ENCODE data around the gene VPS4A.
"Not testable (repeated sequence)": the region's sequence is repeated elsewhere in the genome, so short reads cannot be mapped to it uniquely, and the experiment has no call there.

VPS4A gene

DNA sequence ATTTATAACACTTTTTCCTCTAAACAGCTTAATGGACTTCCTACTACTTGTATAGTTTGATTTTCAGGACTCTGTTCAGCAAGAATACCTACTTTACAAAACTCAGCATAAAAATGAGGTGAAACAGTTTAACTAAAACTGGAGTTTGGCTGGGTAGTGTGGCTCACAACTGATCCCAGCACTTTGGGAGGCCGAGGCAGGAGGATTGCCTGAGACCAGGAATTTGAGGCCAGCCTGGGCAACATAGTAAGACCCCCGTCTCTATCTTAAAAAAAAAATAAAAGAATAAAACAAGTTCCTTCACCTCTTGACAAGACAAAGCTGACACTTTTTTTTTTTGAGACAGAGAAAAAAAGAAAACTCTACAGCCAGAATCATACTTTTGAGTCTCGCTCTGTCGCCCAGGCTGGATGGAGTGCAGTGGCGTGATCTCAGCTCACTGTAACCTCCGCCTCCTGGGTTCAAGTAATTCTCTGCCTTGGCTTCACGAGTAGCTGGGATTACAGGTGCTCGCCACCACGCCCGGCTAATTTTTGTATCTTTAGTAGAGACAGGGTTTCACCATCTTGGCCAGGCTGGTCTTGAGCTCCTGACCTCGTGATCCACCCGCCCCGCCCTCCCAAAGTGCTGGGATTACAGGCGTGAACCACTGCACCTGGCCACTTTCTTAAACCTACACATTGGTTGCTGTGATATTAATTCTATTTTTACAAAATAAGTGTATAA, 16.6 kb downstream of the VPS4A start:
- no peak for DNase-seq (ENCODE audit: low read depth)

DNA sequence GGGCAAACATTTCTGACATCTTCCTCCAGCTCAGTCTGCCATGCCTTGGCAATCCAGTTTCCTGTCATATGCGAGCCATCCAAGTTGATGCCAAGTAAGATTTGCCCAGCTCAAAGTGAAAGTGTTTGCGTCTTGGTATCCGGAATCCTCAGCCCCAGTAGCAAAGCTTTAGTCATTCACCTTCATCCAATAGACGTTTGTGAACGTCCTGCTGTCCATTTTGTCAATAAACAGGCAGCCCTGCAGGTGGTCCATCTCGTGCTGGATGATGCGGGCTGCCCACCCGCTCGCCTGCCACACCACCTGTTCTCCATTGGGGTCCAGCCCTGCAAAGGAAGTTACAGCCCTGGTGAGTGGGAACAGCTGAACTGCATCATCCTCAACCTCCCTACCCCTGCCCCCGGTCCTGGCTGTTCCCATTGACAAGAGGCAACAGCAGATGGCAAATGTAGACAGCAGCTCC, 17.7 kb downstream of the VPS4A start:
- DNase-seq (ENCODE audit: low read depth): no peak

DNA sequence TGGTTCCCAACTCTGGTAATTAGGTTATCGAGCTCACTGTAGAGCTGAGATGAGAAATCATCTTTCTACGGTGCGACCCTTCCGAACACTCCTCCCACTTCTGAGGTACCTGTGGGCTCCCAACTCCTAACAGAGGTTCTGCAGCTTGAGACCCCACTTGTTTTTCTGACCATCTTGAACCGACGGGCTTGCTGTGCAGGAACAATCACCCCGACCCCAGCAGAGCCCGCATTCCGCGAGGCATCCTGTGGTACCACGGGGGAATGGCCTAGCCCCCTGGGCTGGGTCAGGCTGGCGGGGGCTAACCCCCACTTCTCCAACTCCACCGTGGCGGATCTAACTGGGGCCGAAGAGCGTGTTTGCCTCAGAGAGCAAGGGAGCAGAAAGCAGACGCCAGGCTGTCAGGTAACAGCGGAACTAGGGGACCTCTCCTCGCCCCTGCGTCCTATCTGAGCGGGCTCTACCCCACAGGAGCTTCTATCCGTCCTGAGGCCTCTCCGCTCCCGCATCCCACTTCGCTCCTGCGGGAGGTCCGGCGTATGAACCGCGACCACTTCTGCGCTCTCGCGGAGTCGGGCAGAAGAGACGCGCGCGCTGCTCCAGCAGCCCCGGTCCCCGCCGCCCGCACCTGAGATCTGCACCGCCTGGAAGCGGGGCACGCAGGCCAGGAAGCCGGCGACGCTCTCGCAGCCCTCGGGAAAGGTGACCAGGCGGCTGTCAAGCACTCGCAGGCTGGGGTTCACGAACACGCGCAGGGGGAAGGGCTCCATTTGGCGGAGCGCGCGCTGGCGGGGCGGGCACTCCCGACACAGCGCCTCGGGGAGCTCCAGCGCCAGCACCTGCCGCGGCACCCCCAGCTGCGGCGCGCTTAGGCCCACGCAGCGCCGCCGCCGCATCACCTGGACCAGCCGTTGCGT, 18.5 kb downstream of the VPS4A start:
- no peak for DNase-seq (ENCODE audit: low read depth)

DNA sequence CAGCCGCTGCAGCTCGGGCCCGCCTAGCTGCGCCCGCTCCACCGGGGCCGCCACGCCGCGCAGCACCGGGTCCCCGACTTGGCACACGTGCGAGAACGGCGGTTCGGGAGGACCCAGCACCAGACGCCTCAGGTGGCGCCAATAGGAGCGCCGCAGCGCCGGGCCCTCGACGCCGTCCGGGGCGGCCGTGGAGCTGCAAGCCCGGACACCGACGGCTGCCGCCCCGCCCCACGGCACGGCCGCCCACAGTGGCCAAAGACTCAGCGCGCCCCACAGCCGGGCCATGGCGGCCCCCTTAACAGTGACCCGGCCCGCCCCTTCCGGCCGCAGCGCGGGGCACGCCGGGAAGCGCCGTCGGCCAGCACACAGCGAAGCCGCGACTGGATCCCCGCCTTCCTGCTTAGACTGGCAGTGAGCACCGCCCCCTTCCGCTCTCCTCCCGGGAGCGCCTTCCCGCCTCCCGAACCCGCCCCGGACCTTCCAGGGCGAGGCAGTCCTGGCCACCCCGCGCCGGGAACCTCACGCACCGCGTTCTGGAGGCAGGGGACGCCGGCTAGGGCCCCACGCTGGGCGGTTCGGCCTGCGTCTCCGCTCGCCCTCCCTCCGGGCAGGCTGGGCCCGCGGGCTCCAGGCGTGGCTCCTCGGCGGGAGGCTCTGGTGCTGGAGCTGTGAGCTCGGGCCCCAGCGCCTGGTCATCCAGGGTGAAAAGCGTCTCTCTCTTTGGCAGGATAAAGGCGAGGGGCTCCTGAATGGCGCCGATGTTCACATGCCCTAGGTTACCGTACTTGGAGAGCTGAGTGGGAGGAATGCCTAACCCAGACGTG, 19.3 kb downstream of the VPS4A start, which contains the start of gene PDF:
PDF (minus strand) TSS at position 303 of the 824 bp plus-strand sequence; CDS start at position 285, 18 bp downstream.
- DNase-seq (ENCODE audit: low read depth): peak; percentile 84

DNA sequence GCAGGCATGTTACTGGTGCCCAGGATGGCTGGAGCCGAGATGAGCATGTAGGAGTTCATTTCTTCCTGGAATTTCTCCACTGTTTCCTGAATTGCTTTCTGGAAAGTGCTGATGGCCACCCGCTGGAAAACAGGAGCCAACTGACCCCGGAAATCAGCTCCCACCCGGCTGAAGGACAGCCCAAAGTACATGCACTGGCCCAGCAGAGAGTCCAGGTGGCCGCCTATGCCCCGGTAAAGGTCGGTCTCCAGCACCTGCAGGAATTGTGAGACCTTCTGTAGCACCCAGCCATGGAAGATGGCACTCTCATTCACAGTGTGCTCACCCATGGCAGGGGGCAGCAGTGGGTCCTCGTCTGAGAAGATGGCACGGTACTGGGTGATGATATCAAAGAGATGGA, 23.5 kb downstream of the VPS4A start:
- DNase-seq (ENCODE audit: low read depth): no peak

DNA sequence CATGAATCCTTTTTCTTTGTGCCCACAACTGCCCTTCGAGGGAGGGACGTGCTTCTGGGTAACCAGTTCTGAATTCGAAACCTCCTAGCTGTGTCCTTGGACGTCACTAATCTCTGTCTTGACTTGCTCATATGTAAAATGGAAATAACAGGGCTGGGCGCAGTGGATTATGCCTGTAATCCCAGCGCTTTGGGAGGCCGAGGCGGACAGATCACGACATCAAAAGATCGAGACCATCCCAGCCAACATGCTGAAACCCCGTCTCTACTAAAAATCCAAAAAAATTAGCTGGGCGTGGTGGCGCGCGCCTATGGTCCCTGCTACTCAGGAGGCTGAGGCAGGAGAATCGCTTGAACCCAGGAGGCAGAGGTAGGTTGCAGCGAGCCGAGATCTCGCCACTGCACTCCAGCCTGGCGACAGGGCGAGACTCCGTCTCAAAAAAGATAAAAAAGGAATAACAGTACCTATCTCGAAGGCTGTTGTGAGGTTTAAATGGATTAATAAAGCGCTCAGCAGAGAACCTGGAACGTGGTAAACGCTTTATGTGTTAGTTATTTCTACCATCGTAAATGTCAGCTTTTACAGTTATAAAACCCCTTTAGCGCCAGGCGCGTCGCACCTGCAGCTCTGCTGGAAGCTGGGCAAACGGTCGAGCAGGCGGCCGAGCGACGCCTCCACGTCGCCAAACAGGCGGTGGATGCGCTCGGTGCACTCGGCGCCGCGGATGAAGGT, 27.6 kb downstream of the VPS4A start:
- DNase-seq (ENCODE audit: low read depth): no peak

DNA sequence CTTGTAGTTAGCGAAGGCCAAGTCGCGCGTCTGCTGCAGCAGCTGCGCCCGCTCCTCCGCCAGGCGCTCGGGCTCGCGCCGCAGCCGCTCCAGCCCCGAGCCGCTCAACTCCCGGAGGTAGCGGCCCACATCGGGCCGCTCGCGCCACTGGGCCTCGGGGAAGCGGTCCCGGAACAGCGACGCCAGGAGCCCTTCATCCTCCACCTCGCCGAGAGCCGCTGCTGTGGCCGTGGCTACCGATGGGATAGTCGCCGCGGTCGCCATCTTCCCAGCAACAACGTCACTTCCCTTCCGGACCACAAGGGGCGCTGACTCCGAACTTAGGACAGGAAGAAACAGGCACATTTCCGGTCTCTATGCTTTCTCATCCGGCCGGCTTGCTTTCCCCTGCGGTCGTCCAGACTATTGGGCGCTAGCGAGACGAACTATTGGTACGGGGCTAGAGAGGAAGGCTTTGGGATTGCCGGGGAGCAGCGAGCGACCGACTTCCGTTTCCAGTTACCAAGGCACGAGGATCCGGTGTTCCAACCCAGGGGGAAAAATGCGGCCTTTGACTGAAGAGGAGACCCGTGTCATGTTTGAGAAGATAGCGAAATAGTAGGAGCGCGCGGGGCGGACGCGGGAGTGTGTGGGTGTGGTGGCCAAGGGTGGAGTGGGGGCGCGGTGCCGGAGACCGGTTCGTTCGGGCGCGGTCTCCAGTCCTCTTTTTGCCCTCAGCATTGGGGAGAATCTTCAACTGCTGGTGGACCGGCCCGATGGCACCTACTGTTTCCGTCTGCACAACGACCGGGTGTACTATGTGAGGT, 28.3 kb downstream of the VPS4A start, which contains the start of the genes COG8 and NIP7:
COG8 (minus strand) TSS at position 276 of the 806 bp plus-strand sequence; CDS start at position 264, 12 bp downstream.
NIP7 (plus strand) TSS at position 484 of the 806 bp plus-strand sequence; CDS start at position 542, 58 bp downstream.
- peak; percentile 89 for DNase-seq (ENCODE audit: low read depth)

DNA sequence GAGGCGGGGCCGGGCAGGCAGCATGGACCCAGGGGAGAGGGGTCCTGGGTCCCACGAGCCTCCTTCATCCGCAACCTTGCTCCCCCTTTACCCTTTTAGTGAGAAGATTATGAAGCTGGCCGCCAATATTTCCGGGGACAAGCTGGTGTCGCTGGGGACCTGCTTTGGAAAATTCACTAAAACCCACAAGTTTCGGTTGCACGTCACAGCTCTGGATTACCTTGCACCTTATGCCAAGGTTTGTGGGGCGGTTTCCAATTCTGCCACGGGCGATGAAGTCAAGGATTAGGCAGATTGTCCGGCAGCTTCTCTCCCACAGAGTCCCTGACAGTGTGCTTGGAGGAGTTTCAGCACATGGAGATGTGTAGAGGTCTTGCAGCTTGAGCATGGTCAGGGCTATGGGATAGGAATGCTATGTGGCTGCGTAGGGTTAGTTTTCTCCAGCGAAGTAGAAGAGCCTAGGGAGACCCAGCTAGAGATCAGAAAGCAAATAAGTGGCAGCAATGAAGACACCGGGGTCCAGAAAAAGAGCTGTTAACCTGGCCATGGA, 29.0 kb downstream of the VPS4A start:
- DNase-seq (ENCODE audit: low read depth): no peak

DNA sequence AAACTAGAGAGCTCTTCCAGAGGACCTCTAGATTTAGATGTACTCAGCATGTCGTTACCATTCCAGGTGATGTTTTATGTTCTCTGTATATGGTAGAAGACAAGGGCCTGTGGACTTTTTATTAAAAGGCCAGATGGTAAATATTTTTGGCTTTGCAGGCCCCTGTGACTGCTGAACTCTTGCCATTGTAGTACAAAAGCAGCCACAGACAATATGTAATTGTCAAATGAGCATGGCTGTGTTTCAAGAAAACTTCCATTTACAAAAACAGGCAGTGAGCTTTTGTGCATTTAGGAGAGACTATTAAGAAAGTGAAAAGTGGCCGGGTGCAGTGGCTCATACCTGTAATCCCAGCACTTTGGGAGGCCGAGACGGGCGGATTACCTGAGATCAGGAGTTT, 33.0 kb downstream of the VPS4A start:
- no peak for DNase-seq (ENCODE audit: low read depth)

DNA sequence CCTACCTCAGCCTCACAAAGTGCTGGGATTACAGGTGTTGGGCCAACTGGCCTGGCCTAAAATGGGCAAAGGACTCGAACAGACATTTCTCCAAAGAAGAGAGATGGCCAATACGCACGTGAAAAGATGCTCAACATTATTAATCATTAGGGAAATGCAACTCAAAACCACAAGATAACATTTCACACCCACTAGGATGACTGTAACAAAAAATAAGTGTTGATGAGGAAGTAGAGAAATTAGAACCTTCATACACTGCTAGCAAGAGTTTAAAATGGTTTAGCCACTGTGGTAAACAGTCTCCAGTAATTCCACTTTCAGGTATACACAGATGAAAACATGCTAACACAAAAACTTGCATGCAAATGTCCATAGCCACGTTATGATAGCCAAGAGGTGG, 34.8 kb downstream of the VPS4A start:
- no peak for DNase-seq (ENCODE audit: low read depth)

DNA sequence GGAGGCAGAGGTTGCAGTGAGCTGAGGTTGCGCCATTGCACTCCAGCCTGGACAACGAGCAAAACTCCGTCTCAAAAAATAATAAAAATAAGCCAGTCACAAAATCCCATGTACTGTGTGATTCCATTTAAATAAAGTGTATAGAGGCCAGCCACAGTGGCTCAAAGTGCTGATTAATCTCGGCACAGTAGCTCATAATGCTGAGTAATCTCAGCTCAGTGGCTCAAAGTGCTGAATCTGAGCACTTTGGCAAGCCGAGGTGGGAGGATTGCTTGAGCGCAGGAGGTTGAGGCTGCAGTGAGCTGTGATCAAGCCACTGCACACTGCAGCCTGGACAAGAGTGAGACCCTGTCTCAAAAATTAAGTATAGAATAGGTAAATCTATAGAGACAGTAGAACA, 35.5 kb downstream of the VPS4A start:
- DNase-seq (ENCODE audit: low read depth): no peak

DNA sequence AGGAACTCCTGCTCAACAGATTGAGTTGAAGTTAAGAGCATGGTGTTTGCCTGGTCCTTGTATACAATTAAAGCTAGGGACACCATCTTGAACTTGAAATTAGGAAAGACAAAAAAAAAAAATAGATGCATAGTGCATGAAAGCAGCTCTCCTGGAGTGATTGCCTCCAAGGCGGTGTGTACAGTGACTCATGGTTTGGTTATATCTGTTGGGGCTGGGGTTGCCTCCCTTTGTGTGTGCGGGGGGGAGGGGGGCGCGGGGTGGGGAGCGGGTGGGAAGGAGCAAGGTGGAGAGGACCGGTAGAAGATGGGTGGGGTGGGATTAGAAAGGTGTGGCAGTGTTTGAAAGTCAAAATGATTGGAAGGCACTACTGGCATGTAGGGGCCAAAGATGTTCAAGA, 37.1 kb downstream of the VPS4A start:
- DNase-seq (ENCODE audit: low read depth): no peak

DNA sequence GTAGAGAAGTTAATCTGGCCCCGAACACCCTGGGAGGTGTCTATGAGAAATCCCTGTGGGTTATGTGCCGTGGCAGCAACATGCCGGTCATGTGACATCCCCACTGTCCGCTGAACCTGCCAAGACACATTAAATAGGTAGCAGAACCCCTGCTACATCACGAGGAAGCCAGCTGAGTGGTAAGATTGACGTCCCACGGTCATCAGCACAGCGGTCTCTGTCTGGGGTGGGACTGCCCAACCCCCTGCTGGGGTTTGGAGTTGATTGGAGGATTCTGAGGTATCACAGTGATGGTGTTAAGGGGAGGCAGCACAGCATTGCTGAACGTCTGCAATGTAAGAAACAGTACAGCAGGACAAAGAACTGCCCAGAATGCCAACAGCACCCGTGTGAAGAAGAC, 38.4 kb downstream of the VPS4A start:
- DNase-seq (ENCODE audit: low read depth): no peak

DNA sequence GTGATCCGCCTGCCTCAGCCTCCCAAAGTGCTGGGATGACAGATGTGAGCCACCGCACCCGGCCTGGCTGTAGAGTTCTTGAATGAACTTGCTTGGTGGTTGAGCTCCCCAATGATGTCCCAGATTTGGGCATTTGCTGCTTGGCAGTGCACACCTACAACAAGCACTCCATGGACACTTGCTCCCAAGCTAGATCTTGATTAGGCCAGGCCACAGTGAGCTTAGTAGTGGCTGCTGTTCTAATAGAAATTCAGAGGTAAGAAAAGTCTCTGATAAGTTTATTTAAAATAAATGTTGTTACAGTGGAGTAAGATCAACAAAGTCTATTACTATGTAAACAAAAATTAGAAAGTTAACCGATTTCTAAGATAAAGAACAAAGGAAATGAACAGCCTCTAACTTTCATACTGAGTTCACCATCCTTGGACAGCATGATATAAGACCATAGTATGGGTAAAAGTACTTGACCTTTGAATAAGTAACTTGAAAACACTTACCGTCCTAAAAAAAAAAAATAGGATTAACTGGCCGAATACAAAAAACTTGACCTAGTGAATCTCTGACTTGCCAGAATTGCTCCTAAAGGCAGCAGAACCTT, 39.5 kb downstream of the VPS4A start:
- DNase-seq (ENCODE audit: low read depth): no peak

DNA sequence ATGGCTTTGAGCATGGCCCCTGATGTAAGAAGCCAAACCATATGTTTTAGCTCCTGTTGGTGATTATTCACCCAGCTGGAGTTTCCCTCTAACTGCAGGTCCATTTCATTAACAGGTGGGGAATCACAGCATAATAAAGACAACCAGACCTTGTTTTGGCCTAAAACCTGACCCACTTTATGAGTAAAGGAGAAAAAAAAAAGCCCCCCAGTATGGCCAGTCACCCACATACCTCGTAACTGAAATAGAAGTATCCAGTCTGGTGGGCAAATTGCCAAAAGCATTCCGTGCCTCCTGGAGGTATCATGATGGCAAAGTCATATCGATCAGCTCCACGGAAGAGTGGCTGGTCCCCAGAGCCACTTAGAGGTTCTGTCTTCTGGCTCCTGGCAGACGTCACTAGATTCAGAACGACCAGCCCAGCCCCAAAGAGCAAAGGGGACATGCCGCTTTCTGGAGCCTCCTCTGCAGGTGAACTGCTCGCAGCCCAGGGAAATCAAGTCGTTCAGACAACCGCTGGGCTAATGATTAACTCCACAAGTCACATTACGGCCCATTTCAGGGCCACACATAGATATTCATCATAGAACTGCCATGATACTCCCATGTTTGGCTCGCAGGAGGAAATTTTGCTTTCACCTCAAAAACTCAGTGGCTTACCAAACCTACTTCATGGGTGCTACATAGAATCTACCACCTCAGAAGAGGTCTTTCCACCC, 40.3 kb downstream of the VPS4A start, which contains the start of gene TMED6:
TMED6 (minus strand) TSS at position 478 of the 719 bp plus-strand sequence; CDS start at position 445, 33 bp downstream.
- no peak for DNase-seq (ENCODE audit: low read depth)

DNA sequence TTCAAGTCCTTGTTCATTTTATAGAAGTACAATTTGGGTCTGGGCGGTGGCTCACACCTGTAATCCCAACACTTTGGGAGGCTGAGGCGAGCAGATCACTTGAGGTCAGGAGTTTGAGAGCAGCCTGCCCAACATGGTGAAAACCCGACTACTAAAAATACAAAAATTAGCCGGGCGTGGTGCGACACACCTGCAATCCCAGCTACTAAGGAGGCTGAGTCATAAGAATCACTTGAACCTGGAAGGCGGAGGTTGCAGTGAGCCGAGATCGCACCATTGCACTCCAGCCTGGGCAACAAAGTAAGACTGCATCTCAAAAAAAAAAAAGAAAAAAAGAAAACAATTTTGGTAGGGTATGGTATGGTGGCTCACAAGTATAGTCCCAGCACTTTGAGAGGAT, 48.9 kb downstream of the VPS4A start:
- not testable (repeated sequence) for DNase-seq (ENCODE audit: low read depth)

DNA sequence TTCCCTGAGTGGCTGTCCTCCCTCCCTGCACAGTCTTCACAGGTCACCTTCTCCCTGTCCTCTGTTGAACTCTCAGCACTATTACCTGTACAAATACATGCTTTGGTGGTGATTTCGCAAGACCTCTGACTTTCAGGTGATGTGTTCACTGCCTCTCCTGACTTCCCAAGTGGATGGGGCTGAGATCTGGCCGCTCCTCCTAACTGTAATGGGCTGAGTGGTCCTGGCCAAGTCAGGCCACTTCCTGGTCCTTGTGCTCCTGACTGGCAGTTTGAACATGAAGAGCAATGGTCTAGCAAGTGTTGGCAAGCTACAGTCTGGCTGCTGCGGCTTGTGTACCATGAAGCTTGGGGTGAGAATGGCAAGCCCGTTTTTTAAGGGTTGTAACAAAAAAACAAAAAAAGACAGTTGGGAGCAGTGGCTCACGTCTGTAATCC, 52.1 kb downstream of the VPS4A start:
- no peak for DNase-seq (ENCODE audit: low read depth)

DNA sequence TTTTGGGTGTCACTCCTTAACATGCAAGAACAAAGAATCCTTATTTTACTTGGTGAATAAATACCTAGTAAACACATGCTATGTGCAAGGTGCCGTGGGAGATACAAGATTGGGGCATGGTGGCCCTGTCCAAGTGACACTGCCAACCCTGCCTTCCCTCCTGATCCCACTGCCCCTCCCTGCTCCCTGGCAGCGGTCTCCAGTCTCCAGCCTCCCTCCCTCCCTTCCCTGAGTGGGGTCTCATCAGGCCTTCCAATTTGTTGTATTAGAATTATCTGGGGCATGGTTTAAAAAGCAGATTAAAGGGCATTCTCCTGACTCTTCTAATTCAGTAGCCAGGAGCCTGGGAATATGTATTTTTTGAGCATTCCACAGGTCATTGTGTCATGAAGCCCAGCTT, 52.9 kb downstream of the VPS4A start:
- no peak for DNase-seq (ENCODE audit: low read depth)

DNA sequence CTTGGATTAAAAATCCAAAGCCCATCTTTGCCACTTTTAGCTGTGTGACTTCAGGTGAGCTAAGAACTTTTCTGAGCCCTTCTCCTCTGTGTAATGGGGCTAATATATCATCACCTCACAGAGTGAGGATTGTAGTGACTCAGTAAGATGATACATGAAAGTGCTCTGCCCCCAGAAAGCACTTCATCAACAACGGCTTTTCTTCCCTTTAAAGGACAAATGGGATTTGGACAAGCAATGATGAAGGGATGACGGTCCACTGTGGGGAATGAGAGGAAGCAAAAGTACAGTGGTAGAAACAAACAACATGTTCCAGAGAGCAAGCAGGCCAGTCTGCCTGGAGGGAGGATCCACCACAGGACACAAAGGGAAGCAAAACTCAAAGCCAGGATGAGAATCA, 54.8 kb downstream of the VPS4A start:
- DNase-seq (ENCODE audit: low read depth): no peak

Data from activated T-cell treated with anti-CD3 and anti-CD28 coated beads for 48 hours (primary cell).